Stimulated activated CD4-positive, alpha-beta T cell treated with anti-CD3 and anti-CD28 coated beads, Interleukin-4, amount 100 ng/mL, for 1 hour (primary cell): ENCODE measurements around the gene DPF3.

Experiments
- DNase-seq: peaks from one replicate; pipeline ENCODE4 v3.0.0-alpha.2; 2020

Gene DPF3

GRCh38 chr14:72675126-72675525 is 218.8 kb downstream of the DPF3 start:
- DNase-seq = no peak

GRCh38 chr14:72673179-72673578 is 220.7 kb downstream of the DPF3 start:
- DNase-seq = no peak

DNA sequence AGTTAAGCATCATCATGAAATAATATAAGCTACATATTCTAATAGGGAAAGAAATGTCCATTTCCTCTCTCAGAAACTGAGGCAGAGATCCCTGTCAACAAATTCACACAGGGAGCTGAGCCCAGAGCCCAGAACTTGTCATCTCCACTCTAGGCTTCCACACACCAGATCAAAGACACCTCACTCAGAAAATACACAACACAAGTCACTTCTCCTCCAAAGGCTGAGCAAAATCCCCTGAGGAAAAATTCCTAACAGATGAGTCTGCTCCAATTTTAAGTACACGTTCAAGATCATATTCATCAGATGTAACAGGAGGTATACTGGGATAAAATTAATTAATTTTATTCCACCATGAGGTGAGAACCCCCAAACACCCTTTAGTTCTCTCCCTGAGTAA is 227.3 kb downstream of the DPF3 start:
- no peak for DNase-seq

- DNase-seq = no peak
Measured at GRCh38 chr14:72665259-72665658, 228.6 kb downstream of the DPF3 start.

DNA sequence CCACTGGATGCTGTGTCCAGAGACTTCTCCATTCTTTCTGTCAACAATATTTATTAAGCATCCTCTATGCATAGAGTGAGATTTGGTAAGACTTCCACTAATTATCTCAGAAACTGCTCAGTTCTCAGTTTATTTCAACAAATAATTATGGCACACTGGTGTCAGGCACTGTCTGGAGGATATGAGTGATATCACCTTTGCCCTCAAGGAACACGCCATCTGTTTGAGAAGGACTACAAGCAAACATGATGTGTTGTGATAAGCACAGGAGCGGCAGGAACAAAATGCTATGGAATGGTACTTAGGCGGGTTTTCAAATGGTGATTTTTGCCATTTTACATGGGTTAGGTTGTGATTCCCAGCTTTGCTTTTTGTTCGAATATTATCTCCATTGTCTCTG is 229.2 kb downstream of the DPF3 start:
- no peak for DNase-seq

DNA sequence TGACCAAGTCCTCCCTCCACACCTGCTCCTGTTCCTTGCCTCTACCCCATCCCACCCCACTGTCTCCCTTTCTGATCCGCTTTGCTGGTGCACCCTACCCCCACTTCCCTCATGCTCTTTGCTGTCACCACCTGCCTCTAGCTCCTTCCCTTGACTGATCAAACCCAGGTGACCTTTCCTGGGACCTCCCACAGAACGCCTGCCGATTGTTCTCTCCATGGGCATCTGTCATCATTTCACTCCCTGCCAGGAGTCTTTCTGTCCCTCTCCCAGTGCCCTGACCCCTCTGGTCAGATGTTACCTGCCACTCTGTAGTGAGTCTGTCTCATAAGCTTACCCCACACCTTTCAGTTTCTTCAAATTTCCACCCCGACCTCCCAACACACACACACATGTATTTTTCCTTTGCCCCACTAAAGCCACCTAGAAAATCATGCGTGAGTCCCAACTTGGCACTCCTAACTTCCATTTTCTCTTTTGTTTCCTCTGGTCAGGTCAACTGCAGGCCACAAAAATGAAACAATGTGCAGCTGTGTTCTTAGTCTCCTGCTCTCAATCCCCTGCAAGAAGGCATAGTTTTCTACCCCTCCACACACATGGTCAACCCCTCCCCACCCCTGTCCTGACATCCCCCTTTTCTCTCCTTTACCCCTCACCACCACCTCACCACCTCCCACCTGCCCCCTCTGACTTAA is 229.8 kb downstream of the DPF3 start:
- DNase-seq = no peak

DNA sequence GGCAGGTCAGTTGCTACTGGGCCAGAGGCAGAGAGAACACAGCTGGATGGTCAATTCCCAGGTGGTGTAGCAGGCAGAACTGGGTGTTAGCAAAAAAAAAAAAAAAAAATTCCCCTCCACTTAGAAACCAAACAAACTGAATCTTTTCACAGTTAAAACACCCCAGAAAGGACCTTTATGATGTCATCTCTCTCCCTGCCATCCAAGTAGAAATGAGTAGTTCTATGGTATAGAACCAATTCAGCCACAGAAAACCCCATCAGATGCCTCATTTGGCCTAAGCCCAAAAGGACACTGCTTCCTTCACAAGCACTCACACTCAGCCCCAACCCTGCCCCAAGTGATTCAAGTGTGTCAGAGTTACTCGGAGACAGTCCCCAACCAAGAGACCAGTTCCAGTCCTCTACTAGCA is 230.8 kb downstream of the DPF3 start:
- no peak for DNase-seq

GRCh38 chr14:72662214-72662613 is 231.7 kb downstream of the DPF3 start:
- no peak for DNase-seq

DNA sequence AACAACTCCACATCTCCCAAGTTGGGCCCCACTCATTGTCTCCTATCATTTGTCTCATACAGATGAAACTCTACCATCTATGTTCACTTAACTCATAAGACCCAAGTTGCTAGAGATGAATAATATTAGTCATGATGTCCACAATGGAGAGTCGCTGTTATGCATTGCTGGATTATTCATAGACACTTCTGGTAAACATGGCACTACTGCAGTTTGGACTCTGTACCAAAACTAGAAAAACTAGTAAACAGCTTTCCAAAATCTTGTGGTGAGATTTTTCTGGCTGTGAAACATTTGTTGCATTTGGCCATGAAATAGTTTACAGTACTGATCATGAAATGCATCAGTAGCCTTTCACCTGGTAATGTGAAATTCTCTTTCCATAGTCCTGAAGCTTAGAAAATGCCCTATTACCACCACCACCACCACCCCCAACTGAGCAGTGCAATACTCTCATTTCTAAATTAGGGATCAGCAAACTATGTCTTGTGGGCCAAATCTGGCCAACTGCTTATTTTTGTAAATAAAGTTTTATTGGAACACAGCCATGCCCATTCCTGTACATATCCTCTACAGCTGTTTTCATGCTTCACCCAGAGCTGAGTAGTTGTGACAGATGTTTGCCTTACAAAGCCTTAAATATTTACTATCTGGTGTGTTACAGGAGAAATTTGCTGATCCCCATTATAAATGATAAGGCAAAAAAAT is 236.5 kb downstream of the DPF3 start:
- DNase-seq = no peak

DNA sequence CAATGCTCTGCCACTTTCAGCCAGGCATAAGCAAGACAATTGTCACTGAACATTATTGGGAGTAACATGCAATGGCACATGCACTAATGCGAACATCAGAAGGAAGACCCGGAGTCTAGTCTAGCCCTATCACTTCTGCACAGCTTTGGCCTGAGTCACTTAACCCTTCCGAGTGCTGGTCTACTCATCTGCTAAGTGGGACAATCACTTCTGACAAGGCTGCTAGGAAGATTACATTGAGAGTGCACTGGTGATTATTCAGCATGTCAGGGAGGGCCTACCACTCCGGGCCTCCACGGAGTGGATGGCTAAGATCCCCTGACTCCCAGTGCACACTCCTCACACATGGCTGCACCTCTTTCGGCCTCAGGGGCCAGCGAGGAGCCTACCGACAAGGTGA is 240.9 kb downstream of the DPF3 start:
- no peak for DNase-seq

DNA sequence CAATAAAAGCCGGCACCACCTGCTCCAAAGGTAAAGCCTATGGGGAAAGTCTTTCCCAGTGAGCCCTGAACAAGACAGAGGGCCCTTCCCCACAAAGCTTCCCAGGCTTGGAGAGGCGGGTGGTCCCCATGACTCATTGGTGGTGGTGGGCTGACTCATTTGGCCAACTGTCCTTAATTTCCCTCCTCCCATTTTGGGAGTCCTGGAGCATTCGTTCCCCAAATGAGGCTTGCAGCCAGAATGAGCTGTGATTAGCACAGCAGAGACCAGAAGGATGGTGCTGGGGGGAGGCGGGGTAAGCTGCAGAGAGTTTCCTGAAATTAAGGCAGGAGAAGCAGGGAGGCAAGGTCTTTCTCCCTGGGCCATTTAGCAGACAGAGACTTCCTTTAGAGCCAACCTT is 241.7 kb downstream of the DPF3 start:
- DNase-seq = no peak

DNA sequence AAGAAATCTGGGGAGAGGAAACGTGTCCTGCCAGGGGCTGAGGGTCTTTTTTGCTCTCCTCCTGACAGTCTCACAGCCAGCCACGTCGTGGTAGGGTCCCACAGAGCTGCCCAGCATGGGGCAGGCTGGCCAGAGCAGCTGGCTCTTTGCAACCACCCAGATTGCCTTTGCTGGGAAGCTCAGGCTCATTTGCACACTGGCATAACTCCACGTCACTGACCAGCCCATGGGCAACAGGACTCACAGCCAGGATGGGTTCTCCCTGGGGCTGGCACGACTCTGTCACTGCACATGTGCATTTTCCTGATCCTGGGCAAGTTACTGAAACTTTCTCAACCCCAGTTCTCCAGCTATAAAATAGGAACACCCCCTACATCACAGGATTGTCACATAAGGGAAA is 242.2 kb downstream of the DPF3 start:
- no peak for DNase-seq

DNA sequence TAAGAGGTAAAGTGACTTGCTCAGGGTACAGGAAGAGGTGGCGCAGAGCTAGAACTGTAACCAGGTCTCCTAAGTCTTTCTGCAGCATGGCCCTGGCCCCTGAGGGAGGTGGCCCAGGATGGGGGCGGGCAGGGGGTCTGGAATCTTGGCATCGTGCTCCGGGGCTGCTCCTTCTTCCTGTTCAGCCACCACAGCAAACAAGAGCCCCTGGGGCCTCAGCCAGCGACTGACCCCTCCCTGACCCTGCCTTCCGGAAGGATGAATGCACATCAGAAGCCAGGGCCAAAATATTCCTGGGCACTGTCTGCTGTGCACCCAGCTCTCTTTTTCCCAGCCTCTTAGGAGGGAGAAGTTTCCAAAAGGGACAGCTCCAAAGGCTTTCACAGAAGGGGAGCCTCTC is 242.8 kb downstream of the DPF3 start:
- DNase-seq = no peak

GRCh38 chr14:72649603-72650227 is 244.2 kb downstream of the DPF3 start:
- no peak for DNase-seq

GRCh38 chr14:72647782-72648181 is 246.1 kb downstream of the DPF3 start:
- DNase-seq = no peak

DNA sequence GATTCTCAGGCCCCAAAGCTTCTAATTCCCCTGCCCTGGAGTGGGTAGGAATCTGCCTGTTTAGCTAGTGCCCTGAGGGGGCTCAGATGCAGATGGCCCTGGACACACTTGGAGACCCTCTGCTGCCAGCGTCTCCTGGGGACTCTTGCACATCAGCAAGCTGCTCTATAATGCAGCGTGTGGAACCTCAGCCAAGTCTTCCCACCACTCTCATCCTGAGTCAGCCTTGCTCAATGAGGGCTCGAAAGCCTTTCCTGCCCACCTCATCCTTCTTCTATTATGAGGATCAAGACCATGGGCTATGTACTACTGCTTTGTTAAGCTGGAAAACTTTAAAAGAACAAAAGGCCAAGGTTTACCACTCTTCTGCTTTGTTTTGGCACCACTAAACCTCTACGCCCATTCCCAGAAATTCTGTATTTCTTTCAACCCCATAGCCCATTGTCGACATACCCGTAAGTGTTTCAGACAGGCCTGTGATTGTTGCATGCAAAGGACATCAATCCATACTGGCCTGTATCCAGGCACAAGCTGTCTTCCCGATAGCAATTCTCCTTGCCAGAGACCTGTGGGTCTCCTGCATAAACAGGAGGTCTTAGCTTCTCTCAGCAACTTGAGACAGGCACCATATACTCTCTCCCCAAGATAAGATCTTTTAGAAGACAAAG is 246.9 kb downstream of the DPF3 start:
- DNase-seq = no peak

GRCh38 chr14:72645706-72646105 is 248.2 kb downstream of the DPF3 start:
- DNase-seq = no peak

GRCh38 chr14:72644758-72645489 is 249.0 kb downstream of the DPF3 start:
- DNase-seq = no peak

DNA sequence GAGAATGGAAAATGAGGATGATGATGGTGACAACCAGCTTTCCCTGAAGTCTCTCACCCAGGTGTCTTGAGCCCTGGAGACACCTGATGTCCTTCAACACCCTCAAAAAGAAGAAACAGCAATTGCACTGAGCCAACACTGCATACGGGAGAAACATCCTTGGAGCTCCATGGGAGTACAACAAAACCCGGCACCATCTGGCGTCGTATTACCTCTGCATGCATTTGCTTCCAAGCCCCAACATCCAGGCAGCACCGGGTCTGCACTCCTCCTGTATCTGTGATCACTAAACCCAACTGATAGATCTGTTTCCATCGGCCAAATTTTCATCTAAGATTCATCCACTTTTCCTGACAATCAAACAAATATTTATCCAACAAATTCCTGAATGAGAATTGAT is 249.9 kb downstream of the DPF3 start:
- no peak for DNase-seq

GRCh38 chr14:72643317-72643801 is 250.5 kb downstream of the DPF3 start:
- no peak for DNase-seq

GRCh38 chr14:72640911-72641485 is 252.9 kb downstream of the DPF3 start:
- no peak for DNase-seq

DNA sequence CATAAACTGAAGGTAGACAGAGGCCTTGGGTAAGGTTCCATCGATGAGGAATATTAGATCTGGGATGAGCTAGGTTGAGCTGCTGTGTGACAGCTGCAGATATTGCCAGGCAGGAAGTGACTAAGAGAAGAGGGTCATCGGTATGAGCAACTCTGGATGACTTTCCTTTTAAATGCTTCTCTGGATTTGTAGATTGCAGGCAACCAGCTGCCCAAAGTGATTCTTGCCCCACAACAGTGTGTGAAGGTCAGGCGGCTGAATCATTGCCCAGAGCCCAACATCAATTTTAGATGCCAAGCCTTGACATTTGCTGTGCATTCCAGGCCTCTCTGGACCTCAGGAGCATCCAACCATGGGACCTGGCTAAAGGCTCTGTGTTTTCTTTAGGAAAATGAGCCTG is 255.9 kb downstream of the DPF3 start:
- DNase-seq = no peak

GRCh38 chr14:72636871-72637270 is 257.0 kb downstream of the DPF3 start:
- no peak for DNase-seq
